GM12891 (cell line): ENCODE results near the gene APOC3. TPM values are rescaled to one million over a fixed set of nuclear protein-coding genes. Genes with fewer than 3 reads are reported as not detected.

ENCODE experiments used
- DNase-seq: peaks from one replicate; pipeline ENCODE4 v3.0.0; 2011; ENCODE audit warnings: low spot score; ENCODE audit not compliant: insufficient read length
- FAIRE-seq: peaks from 2 replicates; lab custom pipeline; 2011; peaks lifted over from hg19 to GRCh38; lab: Jason Lieb, UNC
- PAX5 ChIP-seq: IDR thresholded peaks from 2 replicates; pipeline ENCODE4 v1.6.1; 2011; ENCODE audit warnings: low read length, moderate library complexity, mild to moderate bottlenecking; ENCODE audit not compliant: insufficient read depth, severe bottlenecking
- POLR2A ChIP-seq: IDR thresholded peaks from 2 replicates; pipeline ENCODE4 v1.6.1; 2011; ENCODE audit warnings: low read depth, low read length, control low read depth
- POLR2AphosphoS5 ChIP-seq: IDR thresholded peaks from 2 replicates; pipeline ENCODE4 v1.6.1; 2011; ENCODE audit warnings: low read depth, low read length, control low read depth
- POU2F2 ChIP-seq: IDR thresholded peaks from 2 replicates; pipeline ENCODE4 v1.6.1; 2011; ENCODE audit warnings: low read depth, mild to moderate bottlenecking, control low read depth, low read length, moderate library complexity
- SPI1 ChIP-seq: IDR thresholded peaks from 2 replicates; pipeline ENCODE4 v1.6.1; 2011; ENCODE audit warnings: low read depth, low read length, control low read depth
- TAF1 ChIP-seq: IDR thresholded peaks from 2 replicates; pipeline ENCODE4 v1.6.1; 2011; ENCODE audit warnings: low read depth, low read length, control low read depth
- polyA plus RNA-seq: library from polyadenylated mRNA; unstranded; fragments of >200 nt; gene quantifications from one replicate; pipeline ENCODE4 v1.2.1, GENCODE V29; 2012; ENCODE audit warnings: low read depth, missing spikeins, inconsistent platforms; ENCODE audit not compliant: missing spikeins

Gene APOC3
- polyA plus RNA-seq, result not detected

- no peak for TF ChIP-seq POLR2A
- TF ChIP-seq POU2F2, result no peak
- TF ChIP-seq SPI1, result no peak
- TF ChIP-seq POLR2AphosphoS5, result no peak
- no peak for TF ChIP-seq TAF1
- TF ChIP-seq PAX5, result no peak
- FAIRE-seq (no peak), DNase-seq (no peak)
These were observed at the start of gene APOC3 for GRCh38 chr11:116829525-116830183. Gene APOC3, plus strand, starts transcription at chr11:116829907. Its CDS starts 676 bp downstream, at chr11:116830583.

- FAIRE-seq, result no peak
- DNase-seq, result no peak
- TF ChIP-seq SPI1 (no peak), POU2F2 (no peak), PAX5 (no peak), POLR2AphosphoS5 (no peak), POLR2A (no peak), TAF1 (no peak)
These were observed 47.0 kb upstream of the APOC3 start for GRCh38 chr11:116782728-116783127.

DNA sequence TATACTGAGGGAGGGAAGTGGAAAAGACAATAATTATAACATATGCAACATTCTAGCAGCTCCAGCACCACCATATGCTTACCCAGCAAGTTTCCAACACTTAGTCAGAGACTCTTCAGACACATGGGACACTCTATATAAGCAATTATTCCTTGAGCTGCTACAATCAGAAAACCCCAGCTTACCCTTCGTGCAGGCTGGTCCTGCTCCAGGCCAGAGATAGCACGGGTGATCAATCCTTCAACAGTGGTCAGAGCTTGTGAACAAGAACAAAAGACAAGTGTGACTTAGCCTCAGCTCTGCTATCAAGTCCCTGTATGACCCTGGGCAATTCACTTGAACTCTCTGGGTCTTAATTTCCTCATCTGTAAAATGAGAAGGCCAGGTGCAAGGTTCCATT is 43.4 kb upstream of the APOC3 start:
- FAIRE-seq (peak; percentile 13), DNase-seq (no peak)
- TF ChIP-seq POLR2A (no peak), PAX5 (no peak), SPI1 (no peak), POLR2AphosphoS5 (no peak), POU2F2 (no peak), TAF1 (no peak)

- DNase-seq (no peak), FAIRE-seq (peak; percentile 73)
- TF ChIP-seq POLR2AphosphoS5 (no peak), PAX5 (no peak), POU2F2 (no peak), SPI1 (no peak), POLR2A (no peak), TAF1 (no peak)
These were observed 42.7 kb upstream of the APOC3 start for GRCh38 chr11:116786966-116787365.

- no peak for TF ChIP-seq POLR2AphosphoS5
- no peak for TF ChIP-seq POU2F2
- no peak for TF ChIP-seq TAF1
- no peak for TF ChIP-seq POLR2A
- no peak for TF ChIP-seq PAX5
- TF ChIP-seq SPI1, result no peak
- DNase-seq (no peak), FAIRE-seq (no peak)
These were observed 42.3 kb upstream of the APOC3 start for GRCh38 chr11:116787436-116787785.

DNA sequence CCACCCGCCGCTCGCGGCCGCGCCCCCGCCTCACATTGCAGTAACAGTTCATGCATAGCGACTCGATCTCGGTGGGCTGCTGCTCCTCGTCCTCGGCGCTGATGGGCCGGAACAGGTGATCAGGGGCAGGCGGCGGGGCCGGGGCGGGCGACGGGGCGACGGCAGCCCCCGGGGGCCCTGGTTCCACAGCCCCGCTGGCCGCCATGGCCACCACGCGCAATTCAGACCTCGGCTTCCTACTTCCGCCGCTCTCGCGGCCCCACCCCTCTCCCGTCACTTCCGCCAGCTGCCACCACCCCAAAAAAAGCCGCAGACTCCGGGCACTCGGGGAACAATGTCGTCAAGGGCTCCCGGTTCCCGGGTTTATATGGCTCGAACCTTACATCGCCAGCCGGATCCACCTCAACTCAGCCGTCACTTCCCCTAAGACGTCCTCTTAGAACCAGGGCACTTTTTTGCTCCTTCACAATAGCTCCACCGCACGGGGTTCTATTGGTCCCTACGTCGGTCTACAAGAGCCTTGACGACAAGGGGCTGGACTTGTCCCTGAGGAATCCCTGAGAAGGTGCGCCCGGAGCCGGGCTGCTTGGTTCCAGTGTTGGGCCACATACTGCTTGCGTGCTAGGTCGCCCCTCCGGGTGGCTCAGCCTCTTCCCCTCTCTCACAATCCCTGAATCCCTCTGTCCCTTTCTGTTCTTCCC is 41.8 kb upstream of the APOC3 start, which contains the start of gene ZPR1:
Gene ZPR1, minus strand, starts transcription at position 238 of the 701 bp plus-strand sequence. Its CDS starts 33 bp downstream, at position 205.
- FAIRE-seq (peak; percentile 95), DNase-seq (peak; percentile 92)

DNA sequence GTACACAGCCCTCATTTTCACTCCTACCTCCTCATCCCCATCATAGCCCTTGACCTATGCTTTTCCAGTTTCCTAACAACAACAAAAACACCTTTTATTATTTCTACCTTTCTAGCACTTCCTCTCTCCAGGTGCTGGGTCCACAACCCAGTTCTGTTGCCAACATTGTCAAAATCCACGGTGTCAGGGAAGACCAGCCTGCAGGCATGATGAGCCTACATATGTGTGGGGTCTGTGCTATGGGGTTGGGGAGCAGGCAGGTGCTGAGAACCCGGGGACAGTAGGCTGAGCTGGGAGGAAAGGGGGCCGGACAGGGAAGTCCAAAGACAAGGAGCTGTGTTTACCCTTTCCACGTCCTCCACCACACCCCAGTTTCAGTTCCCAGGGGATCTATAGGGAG is 41.2 kb upstream of the APOC3 start:
- FAIRE-seq (no peak), DNase-seq (no peak)
- TF ChIP-seq SPI1 (peak; percentile 47), TAF1 (no peak), PAX5 (no peak), POLR2AphosphoS5 (no peak)

More for the DNA sequence above, 41.8 kb upstream of the APOC3 start, which contains the start of gene ZPR1:
- TF ChIP-seq SPI1, result no peak; the same call in 1 of the 2 replicates
- no peak for TF ChIP-seq POU2F2
- peak; percentile 73; the same call in 1 of the 2 replicates for TF ChIP-seq TAF1
- peak; percentile 86 for TF ChIP-seq POLR2A
- TF ChIP-seq POLR2AphosphoS5, result peak; percentile 85
- no peak for TF ChIP-seq PAX5

- TF ChIP-seq POU2F2 (no peak), SPI1 (no peak), PAX5 (no peak), POLR2A (no peak), TAF1 (no peak), POLR2AphosphoS5 (no peak)
- FAIRE-seq (no peak), DNase-seq (no peak)
These were observed 40.7 kb upstream of the APOC3 start for GRCh38 chr11:116788975-116789374.

- no peak for DNase-seq
- FAIRE-seq, result no peak
- TF ChIP-seq POU2F2, result no peak
- TF ChIP-seq POLR2AphosphoS5, result no peak
- no peak for TF ChIP-seq TAF1
- TF ChIP-seq PAX5, result no peak
- no peak for TF ChIP-seq POLR2A
- TF ChIP-seq SPI1, result no peak
These were observed 39.3 kb upstream of the APOC3 start for GRCh38 chr11:116790167-116791001.
